ENCODE results near the gene CREBL2. TPM values are rescaled to one million over a fixed set of nuclear protein-coding genes. Genes with fewer than 3 reads are reported as not detected.

CREBL2 gene
- total and polyA plus RNA-seq, 2 of the 13 experiments (the other 11 are each of a cell fraction or from before 2014, with no cell fraction given) = 6.9 to 8.4 TPM

GRCh38 chr12:12611512-12612306 is at the start of gene CREBL2 (continued):
- peak; percentile 97 for TF ChIP-seq ZNF687 (CRISPR knock-in tag; IDR thresholded peaks at IDR 0.05)
- TF ChIP-seq MXD3 (CRISPR knock-in tag; IDR thresholded peaks at IDR 0.05) = peak; percentile 19; the same call in 1 of the 2 replicates
- TF ChIP-seq ZNF513 (CRISPR knock-in tag; conservative IDR thresholded peaks at IDR 0.05) = no peak
- 0 out of 2 replicates have a peak, but pooled peaks have one; percentile 23 for TF ChIP-seq ZNF138 (CRISPR knock-in tag; IDR thresholded peaks at IDR 0.05; ENCODE audit: low read depth)
- TF ChIP-seq STAT5B (CRISPR knock-in tag; IDR thresholded peaks at IDR 0.05) = no peak
- TF ChIP-seq ZNF775 (CRISPR knock-in tag; IDR thresholded peaks at IDR 0.05; ENCODE audit: borderline replicate concordance) = no peak
- TF ChIP-seq ZSCAN9 (CRISPR knock-in tag; IDR thresholded peaks at IDR 0.05; ENCODE audit: borderline replicate concordance) = peak; percentile 63
- peak; percentile 77 for TF ChIP-seq HCFC1 (IDR thresholded peaks at IDR 0.05; ENCODE audit: low read depth, low read length)
- no peak for TF ChIP-seq NR2F1 (CRISPR knock-in tag; IDR thresholded peaks at IDR 0.05)
- TF ChIP-seq E2F1 (CRISPR knock-in tag; IDR thresholded peaks at IDR 0.05) = peak; percentile 48; the same call in 1 of the 2 replicates
- peak; percentile 79 for TF ChIP-seq CBX1 (IDR thresholded peaks at IDR 0.05; ENCODE audit: low read depth)
- TF ChIP-seq SNAI1 (CRISPR knock-in tag; IDR thresholded peaks at IDR 0.05; ENCODE audit: borderline replicate concordance) = peak; percentile 10; the same call in 1 of the 2 replicates
- no peak for TF ChIP-seq IKZF4 (CRISPR knock-in tag; IDR thresholded peaks at IDR 0.05; ENCODE audit: borderline replicate concordance, low read depth, not compliant biosample characterization)
- no peak for TF ChIP-seq ATAD3A (CRISPR knock-in tag; IDR thresholded peaks at IDR 0.05)
- no peak for TF ChIP-seq NCOA1 (CRISPR knock-in tag; IDR thresholded peaks at IDR 0.05)
- TF ChIP-seq NONO (IDR thresholded peaks at IDR 0.05) = no peak
- peak; percentile 91 for TF ChIP-seq NONO (CRISPR knock-in tag; conservative IDR thresholded peaks at IDR 0.05)
- TF ChIP-seq ZNF292 (CRISPR knock-in tag; IDR thresholded peaks at IDR 0.05; ENCODE audit: borderline replicate concordance, low read depth) = peak; percentile 77
- peak; percentile 63; the same call in 1 of the 2 replicates for TF ChIP-seq MAZ (IDR thresholded peaks at IDR 0.05; ENCODE audit: borderline replicate concordance, low read depth, low read length)
- peak; percentile 92 for TF ChIP-seq MAZ (CRISPR knock-in tag; IDR thresholded peaks at IDR 0.05; ENCODE audit: low read depth)
- peak; percentile 66 for TF ChIP-seq POLR2AphosphoS5 (IDR thresholded peaks at IDR 0.05; ENCODE audit: low read depth, low read length)
- peak; percentile 86 for TF ChIP-seq ZBTB38 (CRISPR knock-in tag; IDR thresholded peaks at IDR 0.05)

All from HepG2 (cell line).